Measurements from ENCODE around the gene CGREF1. TPM values are rescaled to one million over a fixed set of nuclear protein-coding genes. Genes with fewer than 3 reads are reported as not detected.

CGREF1 gene
- total RNA-seq, 6 experiments from 2014 or later: 2.5 to 33.2 (median 7.7) TPM

GRCh38 chr2:27143285-27143684 is 24.4 kb upstream of the CGREF1 start:
- Histone ChIP-seq H3K36me3 (no peaks in the 10 kb centered on the region), H3K9me3 (no peaks in the 10 kb centered on the region), H3K4me1 (no peaks in the 10 kb centered on the region), H3K27me3 (no peaks in the 10 kb centered on the region), H3K27ac (no peak overlapping the region), H3K4me3 (no peak overlapping the region)
- TF ChIP-seq POLR2A (IDR thresholded peaks at IDR 0.05) (no peak), CTCF (IDR thresholded peaks at IDR 0.05) (no peak)
- no peak for ATAC-seq
- intact Hi-C loops (cut with DNase I): no loop called here
- WGBS (ENCODE audit: insufficient coverage, low coverage, low lambda C conversion rate, missing lambda C conversion rate): 63% methylated on average over 1 of the region's 1 CpG
- no peak for DNase-seq

- TF ChIP-seq CTCF (IDR thresholded peaks at IDR 0.05): no peak
- no peak for TF ChIP-seq POLR2A (IDR thresholded peaks at IDR 0.05)
- no peaks in the 10 kb centered on the region for H3K9me3 ChIP-seq
- ATAC-seq (no peak), DNase-seq (no peak)
- no peak within 1 kb of the TSS for H3K27ac ChIP-seq
- no peak within 1 kb of the TSS for H3K4me3 ChIP-seq
- H3K36me3 ChIP-seq: no peaks in the 10 kb centered on the region
- WGBS (ENCODE audit: insufficient coverage, low coverage, low lambda C conversion rate, missing lambda C conversion rate): 60% methylated on average over 1 of the region's 4 CpGs
- H3K27me3 ChIP-seq: no peaks in the 10 kb centered on the region
- no peaks in the 10 kb centered on the region for H3K4me1 ChIP-seq
- intact Hi-C loops (cut with DNase I): loop anchor here in 1 of 2 donors (10.0 kb wide), 1 partner anchor 135 kb away; the partner anchor contains the start of gene DNAJC5G
These were observed 20.4 kb upstream of the CGREF1 start, which contains the start of gene PRR30 for GRCh38 chr2:27139310-27139709. Gene PRR30 (minus strand): TSS chr2:27139410. CDS start chr2:27138329, 1,081 bp downstream.

GRCh38 chr2:27138111-27138510 is 19.2 kb upstream of the CGREF1 start:
- WGBS (ENCODE audit: insufficient coverage, low coverage, low lambda C conversion rate, missing lambda C conversion rate): 96% methylated on average over 4 of the region's 7 CpGs
- no peaks in the 10 kb centered on the region for H3K9me3 ChIP-seq
- TF ChIP-seq POLR2A (IDR thresholded peaks at IDR 0.05) (no peak), CTCF (IDR thresholded peaks at IDR 0.05) (no peak)
- peaks cover 0 to 7% (median 2%) of the 10 kb centered on the region in 4 donors for H3K4me1 ChIP-seq
- no peak overlapping the region for H3K27ac ChIP-seq
- no peaks in the 10 kb centered on the region for H3K27me3 ChIP-seq
- no peak for ATAC-seq
- no peak overlapping the region for H3K4me3 ChIP-seq
- DNase-seq: no peak
- intact Hi-C loops (cut with DNase I): loop anchor here in 1 of 2 donors (10.0 kb wide), 1 partner anchor 137 kb away; the partner anchor contains the start of gene DNAJC5G
- no peaks in the 10 kb centered on the region for H3K36me3 ChIP-seq

GRCh38 chr2:27137322-27137935 is 18.5 kb upstream of the CGREF1 start:
- TF ChIP-seq CTCF (IDR thresholded peaks at IDR 0.05): no peak
- Histone ChIP-seq H3K4me1 (peaks cover 0 to 13% (median 4%) of the 10 kb centered on the region in 4 donors), H3K27ac (no peak overlapping the region), H3K4me3 (no peak overlapping the region), H3K36me3 (peaks cover 0 to 2% (median 0%) of the 10 kb centered on the region in 4 donors), H3K27me3 (no peaks in the 10 kb centered on the region), H3K9me3 (no peaks in the 10 kb centered on the region)
- intact Hi-C loops (cut with DNase I): loop anchor here in 1 of 2 donors (10.0 kb wide), 1 partner anchor 137 kb away; the partner anchor contains the start of gene DNAJC5G
- ATAC-seq: no peak
- 42% methylated on average over 1 of the region's 21 CpGs for WGBS (ENCODE audit: insufficient coverage, low coverage, low lambda C conversion rate, missing lambda C conversion rate)
- no peak for DNase-seq
